ENCODE data around the gene CST6.

The CST6 gene

GRCh38 chr11:66026017-66026529 is 14.3 kb downstream of the CST6 start, which contains the start of gene CATSPER1:
Gene CATSPER1 (minus strand): TSS chr11:66026479. CDS start chr11:66026379, 100 bp downstream.
- no peak within 1 kb of the TSS for H3K4me3 ChIP-seq (ENCODE audit: low read depth, low read length)
- TF ChIP-seq CTCF (IDR thresholded peaks at IDR 0.05; ENCODE audit: low read depth, low read length), result no peak

GRCh38 chr11:66032957-66033735 is 21.3 kb downstream of the CST6 start:
- no peak for TF ChIP-seq CTCF (IDR thresholded peaks at IDR 0.05; ENCODE audit: low read depth, low read length)
- H3K4me3 ChIP-seq (ENCODE audit: low read depth, low read length), result no peak overlapping the region

- TF ChIP-seq CTCF (IDR thresholded peaks at IDR 0.05; ENCODE audit: low read depth, low read length), result no peak
- no peak overlapping the region for H3K4me3 ChIP-seq (ENCODE audit: low read depth, low read length)
Measured at GRCh38 chr11:66035653-66036333, 24.0 kb downstream of the CST6 start.

GRCh38 chr11:66036334-66036710 is 24.5 kb downstream of the CST6 start:
- no peak overlapping the region for H3K4me3 ChIP-seq (ENCODE audit: low read depth, low read length)
- TF ChIP-seq CTCF (IDR thresholded peaks at IDR 0.05; ENCODE audit: low read depth, low read length), result no peak

GRCh38 chr11:66037327-66037726 is 25.5 kb downstream of the CST6 start:
- TF ChIP-seq CTCF (IDR thresholded peaks at IDR 0.05; ENCODE audit: low read depth, low read length), result no peak
- H3K4me3 ChIP-seq (ENCODE audit: low read depth, low read length), result no peak overlapping the region

GRCh38 chr11:66039765-66040164 is 28.0 kb downstream of the CST6 start:
- no peak for TF ChIP-seq CTCF (IDR thresholded peaks at IDR 0.05; ENCODE audit: low read depth, low read length)

More at GRCh38 chr11:66039765-66040164, 28.0 kb downstream of the CST6 start:
- H3K4me3 ChIP-seq (ENCODE audit: low read depth, low read length), result no peak overlapping the region
